Tibial nerve (tissue), 4 donors: ENCODE measurements around the gene LIN52. TPM values are rescaled to one million over a fixed set of nuclear protein-coding genes. Genes with fewer than 3 reads are reported as not detected.

Experiments
- DNase-seq, 2 donors: peaks; one replicate each; pipeline ENCODE4 v3.0.0-alpha.2; 2019; ENCODE audit warnings: low spot score in 2 of 2
- H3K27ac ChIP-seq, 4 donors: fragments of 200-600 bp; sonication (generic) in 3 of 4; one replicate each; pipeline ENCODE4 v1.5.1; 2017 to 2019; ENCODE audit warnings: mild to moderate bottlenecking in 1 of 4
- H3K27me3 ChIP-seq, 2 donors: fragments of 200-600 bp; sonication (generic) in 1 of 2; one replicate each; pipeline versions ENCODE4 v1.5.1 to v1.6.0; 2017 to 2019
- H3K36me3 ChIP-seq, 3 donors: fragments of 200-600 bp; sonication (generic); one replicate each; pipeline ENCODE4 v1.5.1; 2018 to 2019
- H3K4me1 ChIP-seq, 4 donors: fragments of 200-600 bp; sonication (generic) in 3 of 4; one replicate each; pipeline ENCODE4 v1.5.1; 2017 to 2019
- H3K4me3 ChIP-seq, 4 donors: fragments of 200-600 bp; sonication (generic) in 3 of 4; one replicate each; pipeline ENCODE4 v1.5.1; 2017 to 2019; ENCODE audit warnings: mild to moderate bottlenecking in 1 of 4, moderate library complexity in 1 of 4
- H3K9me3 ChIP-seq, 4 donors: fragments of 200-600 bp; sonication (generic) in 3 of 4; one replicate each; pipeline ENCODE4 v1.5.1; 2017 to 2019
- EP300 ChIP-seq, 2 donors: sonication (generic); formaldehyde crosslinking; IDR thresholded peaks; one replicate each; pipeline ENCODE4 v1.6.1; 2017; ENCODE audit warnings: antibody characterized with exemption in 2 of 2, mild to moderate bottlenecking in 1 of 2
- POLR2A ChIP-seq, 2 donors: fragments of 450-650 bp; IDR thresholded peaks; one replicate each; pipeline ENCODE4 v1.6.1; 2017; ENCODE audit warnings: antibody characterized with exemption in 2 of 2, mild to moderate bottlenecking in 2 of 2, moderate library complexity in 2 of 2
- WGBS, 2 donors: methylation state at CpG; one replicate each; pipeline ENCODE4 v1.1.5; 2018; 5-methylcytosine and 5-hydroxymethylcytosine counted together
- total RNA-seq, 4 donors: library from RNA; depleted of rRNA; stranded (reverse); fragments of >200 nt; gene quantifications; one replicate each; pipeline ENCODE4 v1.1.0, GENCODE V29; 2016
- TF ChIP-seq, protein P1 (sequence below), 5 experiments: fragments of 200-600 bp in 3 of 5; fragments of 450-650 bp in 2 of 5; sonication (generic) in 3 of 5; IDR thresholded peaks; one replicate each; pipeline ENCODE4 v1.5.1; 2016 to 2019; ENCODE audit warnings: antibody characterized with exemption in 5 of 5, mild to moderate bottlenecking in 3 of 5, moderate library complexity in 2 of 5

LIN52 gene
- total RNA-seq, 4 donors from 2014 or later: 10.2 to 15.7 (median 12.7) TPM

- H3K4me3 ChIP-seq: no peak overlapping the region
- no peaks in the 10 kb centered on the region for H3K9me3 ChIP-seq
- WGBS, 2 donors: 90 to 96% methylated on average over 1 of the region's 1 CpG
- no peak overlapping the region for H3K27ac ChIP-seq
- DNase-seq: no peak
- TF ChIP-seq POLR2A (IDR thresholded peaks at IDR 0.05) (no peak), EP300 (IDR thresholded peaks at IDR 0.05) (no peak)
- TF ChIP-seq, protein P1, sequence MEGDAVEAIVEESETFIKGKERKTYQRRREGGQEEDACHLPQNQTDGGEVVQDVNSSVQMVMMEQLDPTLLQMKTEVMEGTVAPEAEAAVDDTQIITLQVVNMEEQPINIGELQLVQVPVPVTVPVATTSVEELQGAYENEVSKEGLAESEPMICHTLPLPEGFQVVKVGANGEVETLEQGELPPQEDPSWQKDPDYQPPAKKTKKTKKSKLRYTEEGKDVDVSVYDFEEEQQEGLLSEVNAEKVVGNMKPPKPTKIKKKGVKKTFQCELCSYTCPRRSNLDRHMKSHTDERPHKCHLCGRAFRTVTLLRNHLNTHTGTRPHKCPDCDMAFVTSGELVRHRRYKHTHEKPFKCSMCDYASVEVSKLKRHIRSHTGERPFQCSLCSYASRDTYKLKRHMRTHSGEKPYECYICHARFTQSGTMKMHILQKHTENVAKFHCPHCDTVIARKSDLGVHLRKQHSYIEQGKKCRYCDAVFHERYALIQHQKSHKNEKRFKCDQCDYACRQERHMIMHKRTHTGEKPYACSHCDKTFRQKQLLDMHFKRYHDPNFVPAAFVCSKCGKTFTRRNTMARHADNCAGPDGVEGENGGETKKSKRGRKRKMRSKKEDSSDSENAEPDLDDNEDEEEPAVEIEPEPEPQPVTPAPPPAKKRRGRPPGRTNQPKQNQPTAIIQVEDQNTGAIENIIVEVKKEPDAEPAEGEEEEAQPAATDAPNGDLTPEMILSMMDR (IDR thresholded peaks at IDR 0.05): no peak
- H3K27me3 ChIP-seq: no peaks in the 10 kb centered on the region
- H3K4me1 ChIP-seq: no peaks in the 10 kb centered on the region
- peaks cover 0 to 16% (median 0%) of the 10 kb centered on the region in 3 donors for H3K36me3 ChIP-seq
Observed at GRCh38 chr14:74127634-74128033, 42.9 kb downstream of the LIN52 start.

GRCh38 chr14:74133833-74134481, 49.2 kb downstream of the LIN52 start:
- 59 to 61% methylated on average over 3 of the region's 3 CpGs for WGBS, 2 donors
- Histone ChIP-seq H3K4me3 (no peak overlapping the region), H3K9me3 (no peaks in the 10 kb centered on the region), H3K27me3 (no peaks in the 10 kb centered on the region), H3K4me1 (no peaks in the 10 kb centered on the region), H3K36me3 (no peaks in the 10 kb centered on the region), H3K27ac (no peak overlapping the region)
- TF ChIP-seq POLR2A (IDR thresholded peaks at IDR 0.05) (no peak), EP300 (IDR thresholded peaks at IDR 0.05) (no peak)
- TF ChIP-seq, protein P1 (IDR thresholded peaks at IDR 0.05): no peak
- DNase-seq: no peak

DNA sequence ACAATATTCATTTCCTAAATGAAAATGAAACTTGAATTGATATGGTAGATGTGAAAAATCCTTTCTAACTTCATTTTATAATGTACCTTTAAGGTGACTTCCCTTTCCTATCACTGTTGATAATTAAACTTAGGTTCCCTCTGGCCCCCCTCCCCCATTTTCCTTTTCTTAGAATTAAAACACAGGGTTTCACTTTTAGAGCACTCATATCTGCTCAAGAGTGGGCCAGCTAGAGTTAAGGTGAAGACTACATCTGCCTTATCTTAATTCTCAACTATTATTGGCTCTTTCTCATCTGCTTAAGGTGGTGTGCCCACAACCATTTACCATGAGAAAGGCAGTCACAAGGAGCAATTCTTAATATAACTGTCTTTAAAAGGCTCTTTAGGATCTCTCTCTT, 49.7 kb downstream of the LIN52 start:
- Histone ChIP-seq H3K4me3 (no peak overlapping the region), H3K4me1 (no peaks in the 10 kb centered on the region), H3K27ac (no peak overlapping the region), H3K27me3 (no peaks in the 10 kb centered on the region), H3K36me3 (no peaks in the 10 kb centered on the region), H3K9me3 (no peaks in the 10 kb centered on the region)
- DNase-seq: no peak
- TF ChIP-seq EP300 (IDR thresholded peaks at IDR 0.05) (no peak), POLR2A (IDR thresholded peaks at IDR 0.05) (no peak)
- TF ChIP-seq, protein P1 (IDR thresholded peaks at IDR 0.05): no peak

- Histone ChIP-seq H3K27ac (no peak overlapping the region), H3K4me1 (peaks cover 0 to 6% (median 0%) of the 10 kb centered on the region in 4 donors)
- TF ChIP-seq POLR2A (IDR thresholded peaks at IDR 0.05) (no peak), EP300 (IDR thresholded peaks at IDR 0.05) (no peak)
- TF ChIP-seq, protein P1 (IDR thresholded peaks at IDR 0.05): no peak
Observed at GRCh38 chr14:74135426-74135825, 50.7 kb downstream of the LIN52 start.

GRCh38 chr14:74140374-74140850, 55.7 kb downstream of the LIN52 start:
- 46 to 53% methylated on average over 8 of the region's 8 CpGs for WGBS, 2 donors

More at GRCh38 chr14:74135426-74135825, 50.7 kb downstream of the LIN52 start:
- no peak overlapping the region for H3K4me3 ChIP-seq
- WGBS, 2 donors: 71 to 95% methylated on average over 1 of the region's 1 CpG
- no peaks in the 10 kb centered on the region for H3K9me3 ChIP-seq
- no peaks in the 10 kb centered on the region for H3K36me3 ChIP-seq
- H3K27me3 ChIP-seq: no peaks in the 10 kb centered on the region
- DNase-seq: no peak

More at GRCh38 chr14:74140374-74140850, 55.7 kb downstream of the LIN52 start:
- Histone ChIP-seq H3K36me3 (no peaks in the 10 kb centered on the region), H3K27ac (peak overlapping the region in 1 of 4 donors; percentile 75), H3K4me1 (peaks cover 0 to 31% (median 3%) of the 10 kb centered on the region in 4 donors), H3K4me3 (no peak overlapping the region), H3K9me3 (no peaks in the 10 kb centered on the region), H3K27me3 (no peaks in the 10 kb centered on the region)
- DNase-seq: peak; percentile 58 to 75
- peak in 1 of 2 donors; percentile 76 for TF ChIP-seq EP300 (IDR thresholded peaks at IDR 0.05)
- TF ChIP-seq, protein P1 (IDR thresholded peaks at IDR 0.05): no peak
